Right lobe of liver (tissue), 6 donors: Measurements from ENCODE around the gene RIOK1. TPM values are rescaled to one million over a fixed set of nuclear protein-coding genes. Genes with fewer than 3 reads are reported as not detected.

Source experiments
- ATAC-seq, 4 donors: fragments of 200-7000 bp; cut with Tn5 transposase; one replicate each; pipeline ENCODE4 v1.9.1; 2020; ENCODE audit warnings: mild to moderate bottlenecking in 4 of 4, moderate library complexity in 4 of 4
- DNase-seq, 3 donors: peaks; one replicate each; pipeline ENCODE4 v3.0.0-alpha.2; 2020
- H3K27ac ChIP-seq, 3 donors: fragments of 200-600 bp; one replicate each; pipeline ENCODE4 v1.8.0; 2022
- H3K27me3 ChIP-seq, 2 donors: fragments of 200-600 bp; one replicate each; pipeline ENCODE4 v1.8.0; 2022
- H3K36me3 ChIP-seq, 4 donors: fragments of 200-600 bp; sonication (generic) in 1 of 4; one replicate each; pipeline versions ENCODE4 v1.5.1 to v1.8.0; 2017 to 2022; ENCODE audit warnings: control low read depth in 1 of 4
- H3K4me1 ChIP-seq, 4 donors: fragments of 200-600 bp; sonication (generic) in 1 of 4; one replicate each; pipeline versions ENCODE4 v1.5.1 to v1.8.0; 2017 to 2022; ENCODE audit warnings: control low read depth in 1 of 4
- H3K4me3 ChIP-seq, 3 donors: fragments of 200-600 bp; one replicate each; pipeline ENCODE4 v1.8.0; 2022
- H3K9me3 ChIP-seq, 4 donors: fragments of 200-600 bp; sonication (generic) in 1 of 4; one replicate each; pipeline versions ENCODE4 v1.5.1 to v1.8.0; 2017 to 2022; ENCODE audit warnings: control low read depth in 1 of 4
- CTCF ChIP-seq, 4 donors: fragments of 200-600 bp in 3 of 4; fragments of 450-650 bp in 1 of 4; IDR thresholded peaks; one replicate each; pipeline versions ENCODE4 v1.5.1 to v1.8.0; 2016 to 2022; ENCODE audit warnings: antibody characterized with exemption in 4 of 4, mild to moderate bottlenecking in 2 of 4
- POLR2A ChIP-seq: fragments of 450-650 bp; IDR thresholded peaks from one replicate; pipeline ENCODE4 v1.6.1; 2017; ENCODE audit warnings: antibody characterized with exemption, mild to moderate bottlenecking
- whole genome bisulfite sequencing: methylation state at CpG from one replicate; pipeline ENCODE4 v1.1.6; 2018; ENCODE audit warnings: low coverage, low lambda C conversion rate; ENCODE audit not compliant: insufficient coverage; ENCODE audit errors: missing lambda C conversion rate; 5-methylcytosine and 5-hydroxymethylcytosine counted together
- intact Hi-C, 2 donors: fragments of 100-400 bp; cut with DNase I; formaldehyde crosslinking; loops; one replicate each; pipeline versions ENCODE4 v1.11.2 to v1.14.1; 2022
- total RNA-seq, 6 experiments: library from RNA; depleted of rRNA in 2 of 6; stranded (reverse); fragments of >200 nt in 2 of 6; fragmentation: NEBNext Ultra II Directional in 3 of 6; extraction: Animal tissue kit (Norgen Biotek cat#: 25700) in 3 of 6; gene quantifications; one replicate each; pipeline versions ENCODE4 v1.1.0 to v1.2.4, GENCODE V29; 2016 to 2023
- donor health status: DM: no; HTN: yes; CAD: no.
- donor health status: DM: no; HTN: no; CAD: no.
- donor health status: DM: no; HTN: no; CAD: no.
- donor health status: DM: no; HTN: yes; CAD: no.
- donor health status: DM: no; HTN: yes; CAD: no.

Gene RIOK1
- total RNA-seq, 6 experiments from 2014 or later, result 4.6 to 7.9 (median 6.7) TPM

DNA sequence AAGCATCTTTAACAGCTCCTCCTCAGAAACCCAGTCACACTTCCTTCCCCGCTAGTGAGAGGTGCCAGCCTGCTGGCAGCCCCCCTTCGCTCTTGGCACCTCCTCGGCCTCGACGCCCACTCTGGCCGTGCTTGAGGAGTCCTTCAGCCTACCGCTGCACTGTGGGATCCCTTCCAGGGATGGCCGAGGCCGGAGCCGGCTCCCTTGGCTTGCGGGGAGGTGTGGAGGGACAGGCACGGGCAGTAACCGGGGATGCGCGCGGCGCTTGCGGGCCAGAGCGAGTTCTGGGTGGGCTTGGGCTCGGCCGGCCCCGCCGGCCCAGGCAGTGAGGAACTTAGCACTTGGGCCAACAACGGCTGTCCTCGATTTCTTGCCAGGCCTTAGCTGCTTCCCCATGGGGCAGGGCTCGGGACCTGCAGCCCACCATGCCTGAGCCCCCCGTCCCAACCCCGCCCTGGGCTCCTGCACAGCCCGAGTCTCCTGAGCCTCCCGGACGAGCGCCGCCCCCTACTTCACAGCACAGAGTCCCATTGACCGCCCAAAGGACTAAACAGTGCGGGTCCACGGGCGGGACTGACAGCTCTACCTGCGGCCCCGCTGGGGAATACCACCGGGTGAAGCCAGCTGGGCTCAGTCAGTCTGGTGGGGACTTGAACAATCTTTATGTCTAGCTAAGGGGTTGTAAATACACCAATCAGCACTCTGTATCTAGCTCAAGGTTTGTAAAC, 51.6 kb downstream of the RIOK1 start:
- Histone ChIP-seq H3K27ac (no peak overlapping the region), H3K4me3 (no peak overlapping the region), H3K27me3 (no peaks in the 10 kb centered on the region), H3K36me3 (no peaks in the 10 kb centered on the region), H3K9me3 (no peaks in the 10 kb centered on the region), H3K4me1 (no peaks in the 10 kb centered on the region)
- no peak for TF ChIP-seq POLR2A
- TF ChIP-seq CTCF (IDR thresholded peaks at IDR 0.05), result no peak
- intact Hi-C loops, result no loop called here
- peak in 1 of 4 donors; percentile 20 for ATAC-seq
- DNase-seq, result peak in 1 of 3 donors; percentile 57
- WGBS, result 52% methylated on average over 3 of the region's 40 CpGs

- H3K27me3 ChIP-seq, result no peaks in the 10 kb centered on the region
- no peaks in the 10 kb centered on the region for H3K36me3 ChIP-seq
- no peaks in the 10 kb centered on the region for H3K4me1 ChIP-seq
- H3K27ac ChIP-seq, result no peak overlapping the region
- intact Hi-C loops, result no loop called here
- no peak for TF ChIP-seq POLR2A
- no peak for TF ChIP-seq CTCF (IDR thresholded peaks at IDR 0.05)
- 84% methylated on average over 11 of the region's 11 CpGs for WGBS
- no peak for DNase-seq
- no peak for ATAC-seq
- no peak overlapping the region for H3K4me3 ChIP-seq
- H3K9me3 ChIP-seq, result no peaks in the 10 kb centered on the region
These were observed 52.9 kb downstream of the RIOK1 start for GRCh38 chr6:7442467-7442866.

- Histone ChIP-seq H3K9me3 (no peaks in the 10 kb centered on the region), H3K27me3 (no peaks in the 10 kb centered on the region), H3K4me3 (no peak overlapping the region), H3K36me3 (no peaks in the 10 kb centered on the region), H3K4me1 (peaks cover 0 to 6% (median 0%) of the 10 kb centered on the region in 4 donors), H3K27ac (no peak overlapping the region)
- 60% methylated on average over 2 of the region's 2 CpGs for WGBS
- TF ChIP-seq POLR2A, result no peak
- TF ChIP-seq CTCF (IDR thresholded peaks at IDR 0.05), result no peak
- DNase-seq (no peak), ATAC-seq (no peak)
- intact Hi-C loops, result no loop called here
These were observed 55.5 kb downstream of the RIOK1 start for GRCh38 chr6:7445101-7445500.

GRCh38 chr6:7445885-7446461, 56.4 kb downstream of the RIOK1 start:
- Histone ChIP-seq H3K36me3 (no peaks in the 10 kb centered on the region), H3K27me3 (no peaks in the 10 kb centered on the region), H3K4me3 (no peak overlapping the region), H3K4me1 (peaks cover 0 to 6% (median 0%) of the 10 kb centered on the region in 4 donors), H3K27ac (no peak overlapping the region), H3K9me3 (no peaks in the 10 kb centered on the region)
- intact Hi-C loops, result no loop called here
- DNase-seq (no peak), ATAC-seq (no peak)
- TF ChIP-seq CTCF (IDR thresholded peaks at IDR 0.05) (no peak), POLR2A (no peak)
- 77% methylated on average over 9 of the region's 12 CpGs for WGBS
